Muscle of leg (tissue), 11 donors: Measurements from ENCODE around the gene RNASE9. TPM values are rescaled to one million over a fixed set of nuclear protein-coding genes. Genes with fewer than 3 reads are reported as not detected.
"Not testable (repeated sequence)": the region's sequence is repeated elsewhere in the genome, so short reads cannot be mapped to it uniquely, and the experiment has no call there.

ENCODE experiments used
- DNase-seq: peaks from one replicate; pipeline ENCODE4 v3.0.0; 2013
- H3K27ac ChIP-seq: one replicate; pipeline ENCODE4 v1.5.1; 2013; ENCODE audit warnings: mild to moderate bottlenecking, low read length, control low read depth
- H3K27me3 ChIP-seq: one replicate; pipeline ENCODE4 v1.6.1; 2013; ENCODE audit warnings: low read length; ENCODE audit not compliant: control insufficient read depth, insufficient read depth
- H3K36me3 ChIP-seq: one replicate; pipeline ENCODE4 v1.6.1; 2013; ENCODE audit warnings: low read length; ENCODE audit not compliant: control insufficient read depth, insufficient read depth
- H3K4me1 ChIP-seq: one replicate; pipeline ENCODE4 v1.6.1; 2013; ENCODE audit warnings: low read length; ENCODE audit not compliant: control insufficient read depth, insufficient read depth
- H3K4me3 ChIP-seq: one replicate; pipeline ENCODE4 v1.5.1; 2013; ENCODE audit warnings: low read length, control low read depth
- H3K9me3 ChIP-seq: replicated peaks from 2 replicates; pipeline ENCODE4 v1.6.1; 2013; ENCODE audit warnings: low read depth, low read length; ENCODE audit not compliant: control insufficient read depth
- WGBS: methylation state at CpG from one replicate; pipeline ENCODE4 v1.1.5; 2013; ENCODE audit warnings: missing lambda C conversion rate; ENCODE audit not compliant: insufficient coverage; 5-methylcytosine and 5-hydroxymethylcytosine counted together
- polyA plus RNA-seq, 8 donors: library from polyadenylated mRNA; unstranded; fragments of 120-200 nt; gene quantifications; one replicate each; pipeline versions ENCODE4 v1.2.1 to v1.2.3, GENCODE V29; 2013; ENCODE audit warnings: inconsistent platforms in 1 of 8, low replicate concordance in 1 of 8; ENCODE audit not compliant: insufficient read length in 8 of 8, insufficient read depth in 1 of 8
- total RNA-seq: library from RNA; stranded (reverse); fragments of 120-200 nt; gene quantifications from one replicate; pipeline ENCODE4 v1.2.4, GENCODE V29; 2013

The RNASE9 gene
- total and polyA plus RNA-seq, 9 donors = not detected

GRCh38 chr14:20524027-20524426 lies 36.8 kb downstream of the RNASE9 start:
- H3K27me3 ChIP-seq = no peaks in the 10 kb centered on the region
- H3K9me3 ChIP-seq = no peaks in the 10 kb centered on the region
- no peaks in the 10 kb centered on the region for H3K36me3 ChIP-seq
- no peaks in the 10 kb centered on the region for H3K4me1 ChIP-seq
- H3K4me3 ChIP-seq = no peak overlapping the region
- H3K27ac ChIP-seq = no peak overlapping the region
- no CpG with 5 or more reads among the region's 2 CpGs for WGBS
- no peak for DNase-seq

- no peak for DNase-seq
- Histone ChIP-seq H3K27me3 (no peaks in the 10 kb centered on the region), H3K27ac (no peak overlapping the region), H3K9me3 (no peaks in the 10 kb centered on the region), H3K4me1 (no peaks in the 10 kb centered on the region), H3K36me3 (no peaks in the 10 kb centered on the region), H3K4me3 (no peak overlapping the region)
- no CpG with 5 or more reads among the region's 1 CpG for WGBS
Measured at GRCh38 chr14:20522332-20522731, 38.5 kb downstream of the RNASE9 start.

- Histone ChIP-seq H3K4me3 (no peak overlapping the region), H3K27ac (no peak overlapping the region), H3K27me3 (no peaks in the 10 kb centered on the region), H3K4me1 (no peaks in the 10 kb centered on the region), H3K9me3 (no peaks in the 10 kb centered on the region), H3K36me3 (no peaks in the 10 kb centered on the region)
- WGBS = 81% methylated on average over 3 of the region's 4 CpGs
- no peak for DNase-seq
Measured at GRCh38 chr14:20516921-20517320, 43.9 kb downstream of the RNASE9 start.

GRCh38 chr14:20515846-20516245 lies 45.0 kb downstream of the RNASE9 start:
- Histone ChIP-seq H3K9me3 (no peaks in the 10 kb centered on the region), H3K27me3 (no peaks in the 10 kb centered on the region), H3K4me1 (no peaks in the 10 kb centered on the region), H3K4me3 (no peak overlapping the region), H3K27ac (no peak overlapping the region), H3K36me3 (no peaks in the 10 kb centered on the region)
- no CpG with 5 or more reads among the region's 4 CpGs for WGBS
- no peak for DNase-seq

GRCh38 chr14:20512177-20512905 lies 48.5 kb downstream of the RNASE9 start:
- no peak overlapping the region for H3K27ac ChIP-seq

GRCh38 chr14:20508367-20508766 lies 52.5 kb downstream of the RNASE9 start:
- H3K36me3 ChIP-seq = no peaks in the 10 kb centered on the region
- no peaks in the 10 kb centered on the region for H3K9me3 ChIP-seq
- no peaks in the 10 kb centered on the region for H3K4me1 ChIP-seq
- no peaks in the 10 kb centered on the region for H3K27me3 ChIP-seq
- WGBS = 79% methylated on average over 2 of the region's 8 CpGs
- no peak overlapping the region for H3K27ac ChIP-seq
- no peak for DNase-seq
- H3K4me3 ChIP-seq = no peak overlapping the region

More at GRCh38 chr14:20512177-20512905, 48.5 kb downstream of the RNASE9 start:
- Histone ChIP-seq H3K9me3 (no peaks in the 10 kb centered on the region), H3K4me1 (no peaks in the 10 kb centered on the region), H3K36me3 (no peaks in the 10 kb centered on the region), H3K4me3 (no peak overlapping the region), H3K27me3 (no peaks in the 10 kb centered on the region)
- 87% methylated on average over 4 of the region's 7 CpGs for WGBS
- no peak for DNase-seq

- not testable (repeated sequence) for H3K36me3 ChIP-seq, H3K4me3 ChIP-seq, H3K4me1 ChIP-seq, H3K27me3 ChIP-seq, H3K27ac ChIP-seq, H3K9me3 ChIP-seq, DNase-seq
- no CpG with 5 or more reads among the region's 3 CpGs for WGBS
Measured at GRCh38 chr14:20507537-20507936, 53.3 kb downstream of the RNASE9 start.

GRCh38 chr14:20506752-20507151 lies 54.1 kb downstream of the RNASE9 start:
- not testable (repeated sequence) for H3K4me3 ChIP-seq

GRCh38 chr14:20506276-20506675 lies 54.6 kb downstream of the RNASE9 start:
- H3K27ac ChIP-seq, DNase-seq, H3K4me3 ChIP-seq, H3K36me3 ChIP-seq, H3K4me1 ChIP-seq, H3K27me3 ChIP-seq, H3K9me3 ChIP-seq: not testable (repeated sequence)
- no CpG with 5 or more reads among the region's 30 CpGs for WGBS

More at GRCh38 chr14:20506752-20507151, 54.1 kb downstream of the RNASE9 start:
- not testable (repeated sequence) for H3K9me3 ChIP-seq, H3K27ac ChIP-seq, H3K4me1 ChIP-seq, DNase-seq, H3K27me3 ChIP-seq, H3K36me3 ChIP-seq
- no CpG with 5 or more reads among the region's 30 CpGs for WGBS
